ENCODE measurements around the gene TOMM70.

Gene TOMM70

GRCh38 chr3:100411091-100411982, 10.4 kb upstream of the TOMM70 start:
- no peak for DNase-seq (ENCODE audit: low spot score)

- no peak for DNase-seq (ENCODE audit: low spot score)
Measured at GRCh38 chr3:100407977-100408532, 7.2 kb upstream of the TOMM70 start.

GRCh38 chr3:100407164-100407563, 6.3 kb upstream of the TOMM70 start:
- DNase-seq (ENCODE audit: low spot score): no peak

GRCh38 chr3:100404250-100404548, 3.3 kb upstream of the TOMM70 start:
- no peak for DNase-seq (ENCODE audit: low spot score)

- DNase-seq (ENCODE audit: low spot score): no peak
Measured at GRCh38 chr3:100403362-100404249, 2.7 kb upstream of the TOMM70 start.

GRCh38 chr3:100402891-100403290, 2.0 kb upstream of the TOMM70 start:
- no peak for DNase-seq (ENCODE audit: low spot score)

- no peak for DNase-seq (ENCODE audit: low spot score)
Measured at GRCh38 chr3:100402256-100402655, 1.4 kb upstream of the TOMM70 start.

- peak; percentile 50 for DNase-seq (ENCODE audit: low spot score)
Measured at GRCh38 chr3:100401674-100402041, 769 bp upstream of the TOMM70 start.

GRCh38 chr3:100400419-100400779, 490 bp downstream of the TOMM70 start:
- DNase-seq (ENCODE audit: low spot score): peak; percentile 55

GRCh38 chr3:100399341-100400071, 1.4 kb downstream of the TOMM70 start:
- no peak for DNase-seq (ENCODE audit: low spot score)

- no peak for DNase-seq (ENCODE audit: low spot score)
Measured at GRCh38 chr3:100396967-100397366, 3.9 kb downstream of the TOMM70 start.

GRCh38 chr3:100395679-100396431, 5.0 kb downstream of the TOMM70 start:
- DNase-seq (ENCODE audit: low spot score): peak; percentile 35

GRCh38 chr3:100389025-100389424, 11.9 kb downstream of the TOMM70 start:
- DNase-seq (ENCODE audit: low spot score): no peak

- DNase-seq (ENCODE audit: low spot score): no peak
Measured at GRCh38 chr3:100386437-100387074, 14.3 kb downstream of the TOMM70 start.

GRCh38 chr3:100384733-100385525, 16.0 kb downstream of the TOMM70 start:
- DNase-seq (ENCODE audit: low spot score): no peak

GRCh38 chr3:100376301-100376700, 24.6 kb downstream of the TOMM70 start:
- DNase-seq (ENCODE audit: low spot score): no peak

GRCh38 chr3:100374521-100374920, 26.4 kb downstream of the TOMM70 start:
- no peak for DNase-seq (ENCODE audit: low spot score)

GRCh38 chr3:100370756-100371155, 30.1 kb downstream of the TOMM70 start:
- no peak for DNase-seq (ENCODE audit: low spot score)

GRCh38 chr3:100368441-100368840, 32.4 kb downstream of the TOMM70 start:
- no peak for DNase-seq (ENCODE audit: low spot score)

- DNase-seq (ENCODE audit: low spot score): no peak
Measured at GRCh38 chr3:100366424-100366823, 34.5 kb downstream of the TOMM70 start.
